ENCODE data around the gene RFX2.

DNA sequence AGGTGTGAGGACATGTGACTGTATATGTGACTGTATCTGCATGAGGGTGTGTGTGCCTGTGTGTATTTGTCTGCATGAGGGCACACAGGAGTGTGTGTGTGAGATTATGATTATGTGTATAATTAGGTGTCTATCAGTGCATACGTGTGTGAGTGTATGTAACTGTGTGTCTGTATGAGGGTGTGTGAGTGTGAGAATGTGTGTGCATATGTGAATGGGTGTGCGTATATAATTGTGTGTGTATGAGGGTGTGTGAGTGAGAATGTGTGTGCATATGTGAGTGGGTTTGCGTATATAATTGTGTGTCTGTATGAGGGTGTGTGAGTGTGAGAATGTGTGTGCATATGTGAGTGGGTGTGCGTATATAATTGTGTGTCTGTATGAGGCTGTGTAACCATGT, 22.2 kb upstream of the RFX2 start:
- TF ChIP-seq GATA3 (IDR thresholded peaks at IDR 0.05; ENCODE audit: low read depth, low read length) (no peak), GATA2 (IDR thresholded peaks at IDR 0.05; ENCODE audit: low read depth, low read length) (no peak)
